Kidney (tissue), 14 donors: Measurements from ENCODE around the gene NDNF. TPM values are rescaled to one million over a fixed set of nuclear protein-coding genes. Genes with fewer than 3 reads are reported as not detected.

ENCODE experiments used
- DNase-seq, 5 donors: peaks; one replicate each; pipeline ENCODE4 v3.0.0-alpha.2; 2013 to 2020
- FAIRE-seq: peaks from 2 replicates; lab custom pipeline; 2012; peaks lifted over from hg19 to GRCh38; lab: Jason Lieb, UNC
- H3K27ac ChIP-seq, 2 donors: one replicate each; pipeline ENCODE4 v1.7.0; 2013; ENCODE audit warnings: low read depth in 2 of 2, low read length in 2 of 2, inconsistent platforms in 1 of 2
- H3K27me3 ChIP-seq: one replicate; pipeline ENCODE4 v1.7.1; 2013; ENCODE audit warnings: low read length, inconsistent platforms; ENCODE audit not compliant: control insufficient read depth, insufficient read depth
- H3K36me3 ChIP-seq, 3 donors: one replicate each; pipeline versions ENCODE4 v1.7.0 to v1.7.1; 2013; ENCODE audit warnings: low read length in 3 of 3, control low read depth in 1 of 3, inconsistent platforms in 1 of 3; ENCODE audit not compliant: insufficient read depth in 3 of 3, control insufficient read depth in 2 of 3
- H3K4me1 ChIP-seq, 3 donors: one replicate each; pipeline versions ENCODE4 v1.7.0 to v1.7.1; 2013; ENCODE audit warnings: low read length in 3 of 3, inconsistent platforms in 1 of 3, low read depth in 1 of 3; ENCODE audit not compliant: control insufficient read depth in 2 of 3, insufficient read depth in 2 of 3
- H3K4me3 ChIP-seq, 3 donors: one replicate each; pipeline versions ENCODE4 v1.7.0 to v1.8.1; 2013; ENCODE audit warnings: low read length in 3 of 3, control low read depth in 1 of 3, inconsistent platforms in 1 of 3
- H3K9ac ChIP-seq, 3 donors: one replicate each; pipeline versions ENCODE4 v1.7.0 to v1.7.1; 2013; ENCODE audit warnings: low read length in 3 of 3, control low read depth in 1 of 3, inconsistent platforms in 1 of 3
- H3K9me3 ChIP-seq, 3 donors: one replicate each; pipeline versions ENCODE4 v1.7.0 to v1.7.1; 2013; ENCODE audit warnings: low read length in 3 of 3, control low read depth in 1 of 3, inconsistent platforms in 1 of 3; ENCODE audit not compliant: control insufficient read depth in 2 of 3, insufficient read depth in 1 of 3
- CTCF ChIP-seq: IDR thresholded peaks from 3 replicates; pipeline ENCODE4 v1.5.1; 2012; ENCODE audit warnings: mild to moderate bottlenecking, moderate library complexity, borderline replicate concordance; ENCODE audit not compliant: insufficient read depth; ENCODE audit errors: extremely low read depth
- intact Hi-C: fragments of 100-400 bp; cut with DNase I; formaldehyde crosslinking; loops from one replicate; pipeline ENCODE4 v1.11.1; 2022
- polyA plus RNA-seq: library from polyadenylated mRNA; stranded (reverse); fragments of 350-450 nt; fragmentation: Illumina TruSeq; extraction: RNeasy Lipid Tissue Mini Kit (QIAGEN cat#74804); gene quantifications from one replicate; pipeline ENCODE4 v1.2.3, GENCODE V29; 2014; ENCODE audit warnings: low read depth, low replicate concordance; ENCODE audit not compliant: insufficient read depth
- total RNA-seq: library from RNA; stranded (reverse); fragmentation: NEBNext Ultra II Directional; extraction: Animal tissue kit (Norgen Biotek cat#: 25700); gene quantifications from one replicate; pipeline ENCODE4 v1.2.1, GENCODE V29; 2021
- donor health status: control.
- donor health status: control.
- donor health status: control.
- donor health status: control.
- donor health status: control.
- donor health status: DM: yes; HTN: yes; CAD: no.
- donor health status: Normal renal cell carcinoma (clear cell type).

Gene NDNF
- total and polyA plus RNA-seq, 2 donors from 2014 or later, result 1.6 to 14.7 TPM

GRCh38 chr4:121016611-121017010 is 55.7 kb downstream of the NDNF start:
- FAIRE-seq (no peak), DNase-seq (no peak)
- H3K9me3 ChIP-seq, result no peaks in the 10 kb centered on the region
- no peak overlapping the region for H3K9ac ChIP-seq
- H3K4me3 ChIP-seq, result no peak overlapping the region
- intact Hi-C loops, result no loop called here
- no peaks in the 10 kb centered on the region for H3K36me3 ChIP-seq
- no peak overlapping the region for H3K27ac ChIP-seq
- no peak for TF ChIP-seq CTCF
- H3K4me1 ChIP-seq, result no peaks in the 10 kb centered on the region
- no peaks in the 10 kb centered on the region for H3K27me3 ChIP-seq

GRCh38 chr4:121015421-121015820 is 56.9 kb downstream of the NDNF start:
- Histone ChIP-seq H3K27ac (no peak overlapping the region), H3K9me3 (no peaks in the 10 kb centered on the region), H3K27me3 (no peaks in the 10 kb centered on the region), H3K4me1 (no peaks in the 10 kb centered on the region), H3K9ac (no peak overlapping the region), H3K36me3 (no peaks in the 10 kb centered on the region), H3K4me3 (no peak overlapping the region)
- no peak for TF ChIP-seq CTCF
- intact Hi-C loops, result no loop called here
- no peak for DNase-seq
- FAIRE-seq, result no peak

GRCh38 chr4:121014544-121014943 is 57.8 kb downstream of the NDNF start:
- FAIRE-seq (no peak), DNase-seq (peak in 2 of 5 donors; percentile 19 to 28)
- H3K36me3 ChIP-seq, result no peaks in the 10 kb centered on the region
- no peak overlapping the region for H3K9ac ChIP-seq
- H3K4me3 ChIP-seq, result no peak overlapping the region
- H3K27me3 ChIP-seq, result no peaks in the 10 kb centered on the region
- H3K4me1 ChIP-seq, result no peaks in the 10 kb centered on the region
- H3K27ac ChIP-seq, result no peak overlapping the region
- intact Hi-C loops, result no loop called here
- H3K9me3 ChIP-seq, result no peaks in the 10 kb centered on the region
- TF ChIP-seq CTCF, result no peak

- H3K9me3 ChIP-seq, result no peaks in the 10 kb centered on the region
- no peak for FAIRE-seq
- intact Hi-C loops, result no loop called here
- no peak for DNase-seq
- no peaks in the 10 kb centered on the region for H3K4me1 ChIP-seq
- H3K27ac ChIP-seq, result no peak overlapping the region
- no peaks in the 10 kb centered on the region for H3K36me3 ChIP-seq
- H3K4me3 ChIP-seq, result no peak overlapping the region
- TF ChIP-seq CTCF, result no peak
- no peaks in the 10 kb centered on the region for H3K27me3 ChIP-seq
- no peak overlapping the region for H3K9ac ChIP-seq
Measured at GRCh38 chr4:121011780-121012340, 60.5 kb downstream of the NDNF start.
